Ishikawa (cell line): Measurements from ENCODE around the gene SPG11.

ENCODE experiments used
- CREB1 ChIP-seq: IDR thresholded peaks from 2 replicates; pipeline ENCODE4 v1.6.1; 2012; ENCODE audit warnings: low read depth
- EGR1 ChIP-seq: IDR thresholded peaks from 2 replicates; pipeline ENCODE4 v1.6.1; 2012
- EP300 ChIP-seq: IDR thresholded peaks from 2 replicates; pipeline ENCODE4 v1.6.1; 2012; ENCODE audit warnings: borderline replicate concordance
- FOXM1 ChIP-seq: IDR thresholded peaks from 2 replicates; pipeline ENCODE4 v1.6.1; 2012; ENCODE audit warnings: low read depth, borderline replicate concordance
- RAD21 ChIP-seq: IDR thresholded peaks from 2 replicates; pipeline ENCODE4 v1.6.1; 2012; ENCODE audit warnings: low read depth
- TAF1 ChIP-seq: IDR thresholded peaks from 2 replicates; pipeline ENCODE4 v1.6.1; 2012; ENCODE audit warnings: low read depth, mild to moderate bottlenecking
- TCF12 ChIP-seq: IDR thresholded peaks from 2 replicates; pipeline ENCODE4 v1.6.1; 2012; ENCODE audit warnings: low read depth
- TEAD4 ChIP-seq: IDR thresholded peaks from 2 replicates; pipeline ENCODE4 v1.6.1; 2012
- YY1 ChIP-seq: IDR thresholded peaks from 2 replicates; pipeline ENCODE4 v1.6.1; 2012; ENCODE audit warnings: low read depth
- ZBTB7A ChIP-seq: IDR thresholded peaks from 2 replicates; pipeline ENCODE4 v1.6.1; 2012; ENCODE audit warnings: low read depth
- TF ChIP-seq, protein P1 (sequence below): IDR thresholded peaks from 2 replicates; pipeline ENCODE4 v1.6.1; 2012
- TF ChIP-seq, protein P2 (sequence below): IDR thresholded peaks from 2 replicates; pipeline ENCODE4 v1.6.1; 2012; ENCODE audit warnings: low read depth, mild to moderate bottlenecking
- TF ChIP-seq, protein P3 (sequence below): IDR thresholded peaks from 2 replicates; pipeline ENCODE4 v1.6.1; 2012

DNA sequence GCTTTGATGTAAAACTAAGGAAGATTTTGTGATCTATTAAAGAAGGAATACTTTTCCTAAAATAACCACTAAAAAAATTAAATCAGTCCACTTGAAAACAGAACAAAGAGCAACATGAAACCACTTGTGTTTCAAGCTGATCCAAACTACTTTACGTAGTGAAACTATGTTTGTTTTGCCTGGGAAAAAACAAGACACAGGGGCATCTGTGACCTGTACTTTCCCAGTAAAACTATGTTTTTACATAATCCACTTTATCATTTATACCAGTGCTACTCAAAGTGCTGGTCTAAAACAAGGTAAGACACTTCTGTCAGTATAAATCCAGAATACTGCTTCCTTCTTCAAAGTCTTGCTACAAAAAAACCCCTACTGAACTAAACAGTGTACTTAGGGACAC lies 56.7 kb downstream of the SPG11 start:
- no peak for TF ChIP-seq FOXM1
- TF ChIP-seq TAF1 = no peak
- TF ChIP-seq TCF12 = no peak
- TF ChIP-seq YY1 = no peak
- no peak for TF ChIP-seq EP300
- TF ChIP-seq, protein P1, sequence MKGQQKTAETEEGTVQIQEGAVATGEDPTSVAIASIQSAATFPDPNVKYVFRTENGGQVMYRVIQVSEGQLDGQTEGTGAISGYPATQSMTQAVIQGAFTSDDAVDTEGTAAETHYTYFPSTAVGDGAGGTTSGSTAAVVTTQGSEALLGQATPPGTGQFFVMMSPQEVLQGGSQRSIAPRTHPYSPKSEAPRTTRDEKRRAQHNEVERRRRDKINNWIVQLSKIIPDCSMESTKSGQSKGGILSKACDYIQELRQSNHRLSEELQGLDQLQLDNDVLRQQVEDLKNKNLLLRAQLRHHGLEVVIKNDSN = no peak
- no peak for TF ChIP-seq EGR1
- TF ChIP-seq, protein P2, sequence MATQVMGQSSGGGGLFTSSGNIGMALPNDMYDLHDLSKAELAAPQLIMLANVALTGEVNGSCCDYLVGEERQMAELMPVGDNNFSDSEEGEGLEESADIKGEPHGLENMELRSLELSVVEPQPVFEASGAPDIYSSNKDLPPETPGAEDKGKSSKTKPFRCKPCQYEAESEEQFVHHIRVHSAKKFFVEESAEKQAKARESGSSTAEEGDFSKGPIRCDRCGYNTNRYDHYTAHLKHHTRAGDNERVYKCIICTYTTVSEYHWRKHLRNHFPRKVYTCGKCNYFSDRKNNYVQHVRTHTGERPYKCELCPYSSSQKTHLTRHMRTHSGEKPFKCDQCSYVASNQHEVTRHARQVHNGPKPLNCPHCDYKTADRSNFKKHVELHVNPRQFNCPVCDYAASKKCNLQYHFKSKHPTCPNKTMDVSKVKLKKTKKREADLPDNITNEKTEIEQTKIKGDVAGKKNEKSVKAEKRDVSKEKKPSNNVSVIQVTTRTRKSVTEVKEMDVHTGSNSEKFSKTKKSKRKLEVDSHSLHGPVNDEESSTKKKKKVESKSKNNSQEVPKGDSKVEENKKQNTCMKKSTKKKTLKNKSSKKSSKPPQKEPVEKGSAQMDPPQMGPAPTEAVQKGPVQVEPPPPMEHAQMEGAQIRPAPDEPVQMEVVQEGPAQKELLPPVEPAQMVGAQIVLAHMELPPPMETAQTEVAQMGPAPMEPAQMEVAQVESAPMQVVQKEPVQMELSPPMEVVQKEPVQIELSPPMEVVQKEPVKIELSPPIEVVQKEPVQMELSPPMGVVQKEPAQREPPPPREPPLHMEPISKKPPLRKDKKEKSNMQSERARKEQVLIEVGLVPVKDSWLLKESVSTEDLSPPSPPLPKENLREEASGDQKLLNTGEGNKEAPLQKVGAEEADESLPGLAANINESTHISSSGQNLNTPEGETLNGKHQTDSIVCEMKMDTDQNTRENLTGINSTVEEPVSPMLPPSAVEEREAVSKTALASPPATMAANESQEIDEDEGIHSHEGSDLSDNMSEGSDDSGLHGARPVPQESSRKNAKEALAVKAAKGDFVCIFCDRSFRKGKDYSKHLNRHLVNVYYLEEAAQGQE = no peak
- TF ChIP-seq CREB1 = no peak
- TF ChIP-seq, protein P3, sequence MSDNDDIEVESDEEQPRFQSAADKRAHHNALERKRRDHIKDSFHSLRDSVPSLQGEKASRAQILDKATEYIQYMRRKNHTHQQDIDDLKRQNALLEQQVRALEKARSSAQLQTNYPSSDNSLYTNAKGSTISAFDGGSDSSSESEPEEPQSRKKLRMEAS = no peak
- no peak for TF ChIP-seq ZBTB7A
- TF ChIP-seq RAD21 = no peak
- no peak for TF ChIP-seq TEAD4
